Activated CD4-positive, alpha-beta memory T cell treated with anti-CD3 and anti-CD28 coated beads for 36 hours (primary cell): ENCODE results near the gene ZNF335. TPM values are rescaled to one million over a fixed set of nuclear protein-coding genes. Genes with fewer than 3 reads are reported as not detected.

Source experiments
- CTCF ChIA-PET: fragments of 350-600 bp; sonication (Branson Sonifier 250); formaldehyde crosslinking; loops from one replicate; lab custom pipeline; 2021; ENCODE audit warnings: antibody characterized with exemption, inconsistent platforms; lab: Charles Lee
- POLR2A ChIA-PET: fragments of 350-600 bp; sonication (Branson Sonifier 250); formaldehyde crosslinking; loops from one replicate; lab custom pipeline; 2021; ENCODE audit warnings: antibody characterized with exemption; lab: Charles Lee
- DNase-seq: peaks from one replicate; pipeline ENCODE4 v3.0.0-alpha.2; 2020
- H3K27ac Mint-ChIP-seq: one replicate; pipeline ENCODE4 v1.8.0; 2021; ENCODE audit warnings: mixed read lengths
- H3K27me3 Mint-ChIP-seq: one replicate; pipeline ENCODE4 v1.8.0; 2021; ENCODE audit warnings: mixed read lengths
- H3K36me3 Mint-ChIP-seq: one replicate; pipeline ENCODE4 v1.8.0; 2021; ENCODE audit warnings: mixed read lengths
- H3K4me1 Mint-ChIP-seq: one replicate; pipeline ENCODE4 v1.8.0; 2021; ENCODE audit warnings: low read depth, mixed read lengths
- H3K4me3 Mint-ChIP-seq: one replicate; pipeline ENCODE4 v1.8.0; 2021; ENCODE audit warnings: mild to moderate bottlenecking, mixed read lengths
- H3K9me3 Mint-ChIP-seq: one replicate; pipeline ENCODE4 v1.8.0; 2021; ENCODE audit warnings: mixed read lengths
- intact Hi-C: fragments of 100-400 bp; cut with micrococcal nuclease; formaldehyde crosslinking; loops from one replicate; pipeline ENCODE4 v1.15.1; 2023
- total RNA-seq, 2 experiments: library from RNA; stranded (reverse); gene quantifications; one replicate each; pipeline ENCODE4 v1.2.3, GENCODE V29; 2021

Gene ZNF335
- total RNA-seq, 2 experiments from 2014 or later: 24.1 to 26.0 TPM

- peaks cover 21% of the 10 kb centered on the region for H3K36me3 Mint-ChIP-seq
- peaks cover 28% of the 10 kb centered on the region for H3K4me1 Mint-ChIP-seq
- H3K27me3 Mint-ChIP-seq: peaks cover 3% of the 10 kb centered on the region
- POLR2A ChIA-PET: interaction anchor here (0.7 to 3.6 kb wide), 7 partner anchors 9 to 171 kb away, joined by 3 to 28 read pairs (median 4); partner anchors contain the start of gene PCIF1
- peak overlapping the region; percentile 99 for H3K27ac Mint-ChIP-seq
- DNase-seq: no peak
- CTCF ChIA-PET: interaction anchor here (0.6 to 11.8 kb wide), 38 partner anchors 10 to 607 kb away, joined by 3 to 98 read pairs (median 4); partner anchors contain the start of genes DNTTIP1, PCIF1, SLC12A5 and SNX21
- peak overlapping the region; percentile 85 for H3K4me3 Mint-ChIP-seq
- no peaks in the 10 kb centered on the region for H3K9me3 Mint-ChIP-seq
- intact Hi-C loops: loop anchor here (2.0 to 5.0 kb wide), 3 partner anchors 42 to 158 kb away; partner anchors contain the start of gene UBE2C
Observed at GRCh38 chr20:45969712-45970634, 2.0 kb downstream of the ZNF335 start.

GRCh38 chr20:45968801-45969711, 2.9 kb downstream of the ZNF335 start:
- POLR2A ChIA-PET: interaction anchor here (2.8 to 3.6 kb wide), 2 partner anchors 25 to 35 kb away, joined by 14 to 28 read pairs; partner anchors contain the start of gene PCIF1
- peaks cover 24% of the 10 kb centered on the region for H3K36me3 Mint-ChIP-seq
- no peaks in the 10 kb centered on the region for H3K9me3 Mint-ChIP-seq

GRCh38 chr20:45968081-45968671, 3.8 kb downstream of the ZNF335 start:
- no peak for DNase-seq
- POLR2A ChIA-PET: interaction anchor here (0.6 to 2.8 kb wide), 2 partner anchors 24 to 151 kb away, joined by 3 to 14 read pairs; no protein-coding TSS in a partner anchor

More at GRCh38 chr20:45968801-45969711, 2.9 kb downstream of the ZNF335 start:
- peaks cover 3% of the 10 kb centered on the region for H3K27me3 Mint-ChIP-seq
- peaks cover 29% of the 10 kb centered on the region for H3K4me1 Mint-ChIP-seq
- DNase-seq: no peak
- CTCF ChIA-PET: interaction anchor here (0.7 to 11.8 kb wide), 26 partner anchors 9 to 380 kb away, joined by 3 to 98 read pairs (median 7); partner anchors contain the start of genes DNTTIP1, PCIF1, SLC12A5 and SNX21
- H3K27ac Mint-ChIP-seq: no peak overlapping the region
- intact Hi-C loops: no loop called here
- no peak overlapping the region for H3K4me3 Mint-ChIP-seq

GRCh38 chr20:45967551-45968080, 4.4 kb downstream of the ZNF335 start:
- Mint-ChIP-seq H3K9me3 (no peaks in the 10 kb centered on the region), H3K27me3 (peaks cover 3% of the 10 kb centered on the region), H3K27ac (no peak overlapping the region), H3K4me1 (peaks cover 28% of the 10 kb centered on the region), H3K36me3 (peaks cover 34% of the 10 kb centered on the region), H3K4me3 (no peak overlapping the region)
- ChIA-PET POLR2A (interaction anchor here (0.6 kb wide), 1 partner anchor 151 kb away, joined by 3 read pairs; no protein-coding TSS in a partner anchor), CTCF (interaction anchor here (5.8 to 11.8 kb wide), 2 partner anchors 20 to 45 kb away, joined by 48 to 98 read pairs; no protein-coding TSS in a partner anchor)
- intact Hi-C loops: no loop called here
- no peak for DNase-seq

More at GRCh38 chr20:45968081-45968671, 3.8 kb downstream of the ZNF335 start:
- CTCF ChIA-PET: interaction anchor here (1.7 to 11.8 kb wide), 9 partner anchors 8 to 381 kb away, joined by 6 to 98 read pairs (median 45); partner anchors contain the start of gene PCIF1
- Mint-ChIP-seq H3K36me3 (peaks cover 31% of the 10 kb centered on the region), H3K27me3 (peaks cover 3% of the 10 kb centered on the region), H3K4me3 (no peak overlapping the region), H3K9me3 (no peaks in the 10 kb centered on the region), H3K4me1 (peaks cover 29% of the 10 kb centered on the region), H3K27ac (no peak overlapping the region)
- intact Hi-C loops: no loop called here

- H3K4me3 Mint-ChIP-seq: no peak overlapping the region
- H3K36me3 Mint-ChIP-seq: peaks cover 43% of the 10 kb centered on the region
- no peaks in the 10 kb centered on the region for H3K27me3 Mint-ChIP-seq
- intact Hi-C loops: loop anchor here (2.0 kb wide), 1 partner anchor 21 kb away; no protein-coding TSS in a partner anchor
- DNase-seq: peak; percentile 33
- ChIA-PET CTCF (interaction anchor here (0.7 to 1.5 kb wide), 4 partner anchors 21 to 343 kb away, joined by 3 to 7 read pairs (median 4); no protein-coding TSS in a partner anchor), POLR2A (interaction anchor here (0.8 to 1.4 kb wide), 4 partner anchors 16 to 75 kb away, joined by 3 to 5 read pairs (median 4); partner anchors contain the start of gene PCIF1)
- peaks cover 21% of the 10 kb centered on the region for H3K4me1 Mint-ChIP-seq
- no peaks in the 10 kb centered on the region for H3K9me3 Mint-ChIP-seq
- H3K27ac Mint-ChIP-seq: peak overlapping the region; percentile 28
Observed at GRCh38 chr20:45965169-45966002, 6.6 kb downstream of the ZNF335 start.

- H3K4me3 Mint-ChIP-seq: no peak overlapping the region
- no peaks in the 10 kb centered on the region for H3K27me3 Mint-ChIP-seq
- CTCF ChIA-PET: interaction anchor here (1.1 to 4.2 kb wide), 4 partner anchors 30 to 169 kb away, joined by 3 to 19 read pairs (median 4); partner anchors contain the start of gene PCIF1
- no peaks in the 10 kb centered on the region for H3K9me3 Mint-ChIP-seq
- peaks cover 55% of the 10 kb centered on the region for H3K36me3 Mint-ChIP-seq
- DNase-seq: no peak
- POLR2A ChIA-PET: no interaction called here
- H3K27ac Mint-ChIP-seq: no peak overlapping the region
- H3K4me1 Mint-ChIP-seq: peaks cover 8% of the 10 kb centered on the region
- intact Hi-C loops: loop anchor here (2.0 kb wide), 1 partner anchor 19 kb away; no protein-coding TSS in a partner anchor
Observed at GRCh38 chr20:45964006-45964400, 8.0 kb downstream of the ZNF335 start.

- no peak for DNase-seq
- POLR2A ChIA-PET: interaction anchor here (0.5 to 0.9 kb wide), 2 partner anchors 14 to 130 kb away, joined by 3 read pairs; partner anchors contain the start of gene SNX21
- Mint-ChIP-seq H3K9me3 (no peaks in the 10 kb centered on the region), H3K4me1 (peaks cover 8% of the 10 kb centered on the region), H3K27ac (no peak overlapping the region), H3K27me3 (no peaks in the 10 kb centered on the region), H3K36me3 (peaks cover 62% of the 10 kb centered on the region), H3K4me3 (no peak overlapping the region)
- intact Hi-C loops: loop anchor here (2.0 kb wide), 1 partner anchor 19 kb away; no protein-coding TSS in a partner anchor
- CTCF ChIA-PET: interaction anchor here (0.6 to 4.2 kb wide), 11 partner anchors 14 to 168 kb away, joined by 3 to 19 read pairs (median 3); partner anchors contain the start of gene PCIF1
Observed at GRCh38 chr20:45963059-45964005, 8.7 kb downstream of the ZNF335 start.

GRCh38 chr20:45962031-45962755, 9.8 kb downstream of the ZNF335 start:
- Mint-ChIP-seq H3K36me3 (peaks cover 62% of the 10 kb centered on the region), H3K27ac (no peak overlapping the region), H3K4me3 (no peak overlapping the region), H3K9me3 (no peaks in the 10 kb centered on the region), H3K4me1 (peaks cover 8% of the 10 kb centered on the region), H3K27me3 (no peaks in the 10 kb centered on the region)
- no peak for DNase-seq
- intact Hi-C loops: no loop called here
- ChIA-PET POLR2A (interaction anchor here (0.6 to 1.5 kb wide), 3 partner anchors 8 to 76 kb away, joined by 3 to 4 read pairs (median 4); no protein-coding TSS in a partner anchor), CTCF (interaction anchor here (0.6 to 5.3 kb wide), 11 partner anchors 8 to 163 kb away, joined by 3 to 53 read pairs (median 4); partner anchors contain the start of genes CTSA, NEURL2 and PCIF1)
